Uterus (tissue), 4 donors: Measurements from ENCODE around the gene WHRN. TPM values are rescaled to one million over a fixed set of nuclear protein-coding genes. Genes with fewer than 3 reads are reported as not detected.

Experiments
- DNase-seq, 2 donors: peaks; one replicate each; pipeline ENCODE4 v3.0.0-alpha.2; 2019 to 2020
- H3K27ac ChIP-seq, 2 donors: fragments of 200-600 bp; sonication (generic); 1 replicate in 1 of 2; 2 replicates in 1 of 2; pipeline ENCODE4 v1.5.1; 2016 to 2018
- H3K27me3 ChIP-seq, 2 donors: fragments of 200-600 bp; sonication (generic); one replicate each; pipeline ENCODE4 v1.5.1; 2018 to 2019; ENCODE audit warnings: control low read depth in 1 of 2
- H3K36me3 ChIP-seq, 2 donors: fragments of 200-600 bp; sonication (generic); one replicate each; pipeline ENCODE4 v1.5.1; 2019; ENCODE audit warnings: control low read depth in 1 of 2
- H3K4me1 ChIP-seq, 2 donors: fragments of 200-600 bp; sonication (generic); one replicate each; pipeline ENCODE4 v1.5.1; 2018 to 2019; ENCODE audit warnings: control low read depth in 1 of 2
- H3K4me3 ChIP-seq, 2 donors: fragments of 200-600 bp; sonication (generic); 1 replicate in 1 of 2; 2 replicates in 1 of 2; pipeline ENCODE4 v1.5.1; 2018 to 2019; ENCODE audit warnings: mild to moderate bottlenecking in 1 of 2
- H3K9me3 ChIP-seq, 2 donors: fragments of 200-600 bp; sonication (generic); one replicate each; pipeline ENCODE4 v1.5.1; 2019; ENCODE audit warnings: control low read depth in 1 of 2
- CTCF ChIP-seq, 4 experiments: fragments of 200-600 bp in 2 of 4; fragments of 450-650 bp in 2 of 4; sonication (generic) in 2 of 4; IDR thresholded peaks; one replicate each; pipeline ENCODE4 v1.5.1; 2016 to 2019; ENCODE audit warnings: antibody characterized with exemption in 4 of 4, mild to moderate bottlenecking in 2 of 4, moderate library complexity in 1 of 4
- POLR2A ChIP-seq, 2 donors: fragments of 450-650 bp; IDR thresholded peaks; one replicate each; pipeline ENCODE4 v1.6.1; 2016; ENCODE audit warnings: antibody characterized with exemption in 2 of 2, mild to moderate bottlenecking in 1 of 2, moderate library complexity in 1 of 2
- intact Hi-C: fragments of 100-400 bp; cut with DNase I; formaldehyde crosslinking; loops from one replicate; pipeline ENCODE4 v1.15.1; 2023; ENCODE audit warnings: low total_unique reads
- total RNA-seq, 4 donors: library from RNA; depleted of rRNA in 3 of 4; stranded (reverse); fragments of >200 nt in 3 of 4; gene quantifications; one replicate each; pipeline versions ENCODE4 v1.1.0 to v1.2.4, GENCODE V29; 2014 to 2023
- donor health status: DM: yes; HTN: yes; CAD: no.

Gene WHRN
- total RNA-seq, 4 donors from 2014 or later: 4.0 to 32.3 (median 20.2) TPM

DNA sequence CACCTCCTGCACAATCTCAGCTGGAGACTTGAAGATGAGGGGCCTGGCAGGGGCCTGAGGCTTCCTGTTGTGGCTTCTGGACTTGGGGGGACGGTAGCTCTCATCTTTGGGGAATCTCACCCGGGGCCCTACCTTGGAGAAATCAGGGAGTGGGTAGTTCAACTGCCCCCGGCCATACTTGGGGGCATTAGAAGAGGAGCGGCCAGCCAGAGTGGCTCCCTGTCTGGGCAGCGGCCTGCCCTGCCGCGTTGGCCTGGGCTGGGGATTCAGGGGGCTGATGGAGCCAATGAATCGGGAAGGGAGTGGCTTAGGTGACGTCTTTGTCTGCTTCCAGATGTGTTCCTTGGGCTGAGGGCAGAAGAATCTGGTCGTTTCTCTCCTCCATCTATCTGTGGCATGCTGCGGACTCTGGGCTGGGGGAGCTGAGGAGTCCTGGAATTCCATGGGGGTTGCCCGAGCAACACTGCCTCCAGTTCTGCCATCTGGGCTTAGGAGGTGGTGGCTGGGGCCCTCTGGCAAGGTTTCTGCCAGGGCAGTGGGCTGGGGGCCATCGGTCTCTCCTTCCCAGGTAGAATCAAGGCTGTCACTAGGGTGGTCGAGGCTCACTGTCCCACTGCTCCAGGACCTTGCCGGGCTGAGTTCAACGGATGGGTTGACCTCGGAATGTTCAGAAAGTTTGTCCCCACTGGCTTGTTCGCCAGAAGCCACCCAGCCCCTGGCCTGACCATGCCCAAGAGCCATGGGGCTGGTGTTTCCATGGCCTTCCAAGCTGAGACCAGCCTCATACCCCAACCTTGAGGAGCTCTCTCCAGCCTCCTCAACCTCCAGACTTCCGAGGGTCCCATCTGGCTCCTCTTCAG, 128.5 kb downstream of the WHRN start:
- no peaks in the 10 kb centered on the region for H3K36me3 ChIP-seq
- no peak for DNase-seq
- peaks cover 5 to 27% of the 10 kb centered on the region in 2 donors for H3K4me1 ChIP-seq

GRCh38 chr9:114375386-114376175, 129.7 kb downstream of the WHRN start:
- H3K27me3 ChIP-seq: no peaks in the 10 kb centered on the region
- TF ChIP-seq CTCF (IDR thresholded peaks at IDR 0.05): no peak
- no peak for TF ChIP-seq POLR2A (IDR thresholded peaks at IDR 0.05)
- intact Hi-C loops: no loop called here
- peaks cover 5 to 33% of the 10 kb centered on the region in 2 donors for H3K4me1 ChIP-seq
- no peak for DNase-seq
- no peaks in the 10 kb centered on the region for H3K9me3 ChIP-seq
- H3K4me3 ChIP-seq: no peak overlapping the region
- H3K36me3 ChIP-seq: no peaks in the 10 kb centered on the region
- H3K27ac ChIP-seq: peak overlapping the region in 1 of 2 donors; percentile 37

More for the DNA sequence above, 128.5 kb downstream of the WHRN start:
- peak overlapping the region; percentile 50 to 52 for H3K27ac ChIP-seq
- H3K4me3 ChIP-seq: no peak overlapping the region
- no peak for TF ChIP-seq CTCF (IDR thresholded peaks at IDR 0.05)
- no peak for TF ChIP-seq POLR2A (IDR thresholded peaks at IDR 0.05)
- H3K27me3 ChIP-seq: no peaks in the 10 kb centered on the region
- intact Hi-C loops: no loop called here
- no peaks in the 10 kb centered on the region for H3K9me3 ChIP-seq

- Histone ChIP-seq H3K27me3 (no peaks in the 10 kb centered on the region), H3K27ac (peak overlapping the region in 1 of 2 donors; percentile 37), H3K4me3 (no peak overlapping the region), H3K36me3 (no peaks in the 10 kb centered on the region), H3K4me1 (peaks cover 5 to 32% of the 10 kb centered on the region in 2 donors), H3K9me3 (no peaks in the 10 kb centered on the region)
- intact Hi-C loops: no loop called here
- DNase-seq: no peak
- TF ChIP-seq CTCF (IDR thresholded peaks at IDR 0.05): no peak
- no peak for TF ChIP-seq POLR2A (IDR thresholded peaks at IDR 0.05)
Measured at GRCh38 chr9:114374936-114375335, 130.3 kb downstream of the WHRN start.

GRCh38 chr9:114373960-114374730, 131.1 kb downstream of the WHRN start:
- TF ChIP-seq POLR2A (IDR thresholded peaks at IDR 0.05) (no peak), CTCF (IDR thresholded peaks at IDR 0.05) (no peak)
- H3K27me3 ChIP-seq: no peaks in the 10 kb centered on the region
- peak overlapping the region; percentile 79 to 80 for H3K27ac ChIP-seq
- H3K4me3 ChIP-seq: no peak overlapping the region
- no peaks in the 10 kb centered on the region for H3K36me3 ChIP-seq
- no peak for DNase-seq
- intact Hi-C loops: no loop called here
- peaks cover 5 to 27% of the 10 kb centered on the region in 2 donors for H3K4me1 ChIP-seq
- no peaks in the 10 kb centered on the region for H3K9me3 ChIP-seq
